A172 (cell line): ENCODE data around the gene OSBPL10. TPM values are rescaled to one million over a fixed set of nuclear protein-coding genes. Genes with fewer than 3 reads are reported as not detected.
"Not testable (repeated sequence)": the region's sequence is repeated elsewhere in the genome, so short reads cannot be mapped to it uniquely, and the experiment has no call there.

ENCODE experiments used
- DNase-seq: peaks from one replicate; pipeline ENCODE4 v3.0.0-alpha.2; 2015; ENCODE audit warnings: low spot score
- total RNA-seq: library from RNA; depleted of rRNA; stranded (reverse); fragments of >200 nt; shearing (Covaris generic); gene quantifications from 2 replicates; pipeline ENCODE4 v1.2.3, GENCODE V29; 2014

Gene OSBPL10
- total RNA-seq, 1 experiment from 2014 or later, result 24.2 TPM

- no peak for DNase-seq
Observed at GRCh38 chr3:31813686-31814085, 167.4 kb downstream of the OSBPL10 start.

GRCh38 chr3:31813197-31813596, 167.9 kb downstream of the OSBPL10 start:
- DNase-seq, result no peak

- no peak for DNase-seq
Observed at GRCh38 chr3:31810991-31811433, 170.1 kb downstream of the OSBPL10 start.

- DNase-seq, result no peak
Observed at GRCh38 chr3:31808143-31808720, 172.8 kb downstream of the OSBPL10 start.

- no peak for DNase-seq
Observed at GRCh38 chr3:31804251-31805051, 176.6 kb downstream of the OSBPL10 start.

- no peak for DNase-seq
Observed at GRCh38 chr3:31802981-31803740, 177.9 kb downstream of the OSBPL10 start.

- no peak for DNase-seq
Observed at GRCh38 chr3:31800436-31800835, 180.6 kb downstream of the OSBPL10 start.

GRCh38 chr3:31798840-31799239, 182.2 kb downstream of the OSBPL10 start:
- DNase-seq, result no peak

- DNase-seq, result no peak
Observed at GRCh38 chr3:31793821-31794220, 187.2 kb downstream of the OSBPL10 start.

GRCh38 chr3:31791090-31791430, 190.0 kb downstream of the OSBPL10 start:
- DNase-seq, result no peak

- no peak for DNase-seq
Observed at GRCh38 chr3:31790193-31791089, 190.6 kb downstream of the OSBPL10 start.

- no peak for DNase-seq
Observed at GRCh38 chr3:31789429-31789828, 191.6 kb downstream of the OSBPL10 start.

- no peak for DNase-seq
Observed at GRCh38 chr3:31785734-31786133, 195.3 kb downstream of the OSBPL10 start.

GRCh38 chr3:31785286-31785685, 195.8 kb downstream of the OSBPL10 start:
- DNase-seq, result no peak

GRCh38 chr3:31783851-31784250, 197.2 kb downstream of the OSBPL10 start:
- DNase-seq, result not testable (repeated sequence)

- not testable (repeated sequence) for DNase-seq
Observed at GRCh38 chr3:31782306-31782705, 198.8 kb downstream of the OSBPL10 start.

- no peak for DNase-seq
Observed at GRCh38 chr3:31779514-31779913, 201.5 kb downstream of the OSBPL10 start.

GRCh38 chr3:31777887-31778286, 203.2 kb downstream of the OSBPL10 start:
- DNase-seq, result no peak

GRCh38 chr3:31777092-31777491, 204.0 kb downstream of the OSBPL10 start:
- peak; percentile 25 for DNase-seq

- DNase-seq, result peak; percentile 19
Observed at GRCh38 chr3:31776016-31776415, 205.0 kb downstream of the OSBPL10 start.

GRCh38 chr3:31775383-31775782, 205.7 kb downstream of the OSBPL10 start:
- DNase-seq, result no peak
